ENCODE measurements around the gene MTRF1.

The MTRF1 gene

GRCh38 chr13:41229356-41229755, 34.0 kb downstream of the MTRF1 start:
- Histone ChIP-seq H3K79me2 (ENCODE audit: insufficient read depth, low read length) (no peaks in the 10 kb centered on the region), H3K9me2 (replicated peaks; ENCODE audit: low read depth, low read length) (no peaks in the 10 kb centered on the region), H3K9ac (ENCODE audit: low read depth, low read length, poor library complexity, severe bottlenecking) (no peak overlapping the region), H3K4me1 (ENCODE audit: insufficient read depth, low read length, poor library complexity, severe bottlenecking) (no peaks in the 10 kb centered on the region), H4K20me1 (ENCODE audit: insufficient read depth, low read length, poor library complexity, severe bottlenecking) (no peaks in the 10 kb centered on the region), H3K4me2 (ENCODE audit: low read depth, low read length, poor library complexity, severe bottlenecking) (no peak overlapping the region), H3K36me3 (ENCODE audit: insufficient read depth, low read length) (0 out of 2 replicates have a peak, but pooled peaks cover 3% of the 10 kb centered on the region), H3K27me3 (ENCODE audit: insufficient read depth, low read length, poor library complexity, severe bottlenecking) (no peaks in the 10 kb centered on the region), H3F3A (ENCODE audit: low read depth) (no peaks in the 10 kb centered on the region), H3K4me3 (ENCODE audit: low read length, poor library complexity, severe bottlenecking) (no peak overlapping the region), H2AFZ (ENCODE audit: low read length) (no peak overlapping the region), H3K9me3 (ENCODE audit: insufficient read depth, low read depth, low read length) (no peaks in the 10 kb centered on the region)
- no peak for TF ChIP-seq CTCF (conservative IDR thresholded peaks at IDR 0.05; ENCODE audit: low read length)
- TF ChIP-seq EZH2phosphoT487 (IDR thresholded peaks at IDR 0.05; ENCODE audit: borderline replicate concordance), result no peak

- Histone ChIP-seq H3K4me2 (ENCODE audit: low read depth, low read length, poor library complexity, severe bottlenecking) (no peak overlapping the region), H3K4me3 (ENCODE audit: low read length, poor library complexity, severe bottlenecking) (no peak overlapping the region), H3K4me1 (ENCODE audit: insufficient read depth, low read length, poor library complexity, severe bottlenecking) (no peaks in the 10 kb centered on the region)
These were observed 39.0 kb downstream of the MTRF1 start for GRCh38 chr13:41224113-41225110.

GRCh38 chr13:41222259-41222852, 41.0 kb downstream of the MTRF1 start:
- Histone ChIP-seq H2AFZ (ENCODE audit: low read length) (no peak overlapping the region), H3K27me3 (ENCODE audit: insufficient read depth, low read length, poor library complexity, severe bottlenecking) (no peaks in the 10 kb centered on the region), H4K20me1 (ENCODE audit: insufficient read depth, low read length, poor library complexity, severe bottlenecking) (no peaks in the 10 kb centered on the region), H3K4me3 (ENCODE audit: low read length, poor library complexity, severe bottlenecking) (no peak overlapping the region), H3K4me2 (ENCODE audit: low read depth, low read length, poor library complexity, severe bottlenecking) (no peak overlapping the region), H3K79me2 (ENCODE audit: insufficient read depth, low read length) (no peaks in the 10 kb centered on the region), H3K9ac (ENCODE audit: low read depth, low read length, poor library complexity, severe bottlenecking) (no peak overlapping the region), H3F3A (ENCODE audit: low read depth) (no peaks in the 10 kb centered on the region), H3K4me1 (ENCODE audit: insufficient read depth, low read length, poor library complexity, severe bottlenecking) (no peaks in the 10 kb centered on the region), H3K9me3 (ENCODE audit: insufficient read depth, low read depth, low read length) (no peaks in the 10 kb centered on the region), H3K36me3 (ENCODE audit: insufficient read depth, low read length) (peaks cover 4% of the 10 kb centered on the region; the same call in 1 of the 2 replicates), H3K9me2 (replicated peaks; ENCODE audit: low read depth, low read length) (no peaks in the 10 kb centered on the region)
- TF ChIP-seq EZH2phosphoT487 (IDR thresholded peaks at IDR 0.05; ENCODE audit: borderline replicate concordance) (no peak), CTCF (conservative IDR thresholded peaks at IDR 0.05; ENCODE audit: low read length) (peak; percentile 85)

More at GRCh38 chr13:41224113-41225110, 39.0 kb downstream of the MTRF1 start:
- Histone ChIP-seq H3K36me3 (ENCODE audit: insufficient read depth, low read length) (peaks cover 4% of the 10 kb centered on the region; the same call in 1 of the 2 replicates), H3K79me2 (ENCODE audit: insufficient read depth, low read length) (no peaks in the 10 kb centered on the region), H4K20me1 (ENCODE audit: insufficient read depth, low read length, poor library complexity, severe bottlenecking) (no peaks in the 10 kb centered on the region), H3K9me2 (replicated peaks; ENCODE audit: low read depth, low read length) (no peaks in the 10 kb centered on the region), H3K27me3 (ENCODE audit: insufficient read depth, low read length, poor library complexity, severe bottlenecking) (no peaks in the 10 kb centered on the region), H2AFZ (ENCODE audit: low read length) (no peak overlapping the region), H3F3A (ENCODE audit: low read depth) (no peaks in the 10 kb centered on the region), H3K9me3 (ENCODE audit: insufficient read depth, low read depth, low read length) (no peaks in the 10 kb centered on the region), H3K9ac (ENCODE audit: low read depth, low read length, poor library complexity, severe bottlenecking) (no peak overlapping the region)
- TF ChIP-seq EZH2phosphoT487 (IDR thresholded peaks at IDR 0.05; ENCODE audit: borderline replicate concordance) (no peak), CTCF (conservative IDR thresholded peaks at IDR 0.05; ENCODE audit: low read length) (no peak)
